ENCODE data around the gene FKBP5.

DNA sequence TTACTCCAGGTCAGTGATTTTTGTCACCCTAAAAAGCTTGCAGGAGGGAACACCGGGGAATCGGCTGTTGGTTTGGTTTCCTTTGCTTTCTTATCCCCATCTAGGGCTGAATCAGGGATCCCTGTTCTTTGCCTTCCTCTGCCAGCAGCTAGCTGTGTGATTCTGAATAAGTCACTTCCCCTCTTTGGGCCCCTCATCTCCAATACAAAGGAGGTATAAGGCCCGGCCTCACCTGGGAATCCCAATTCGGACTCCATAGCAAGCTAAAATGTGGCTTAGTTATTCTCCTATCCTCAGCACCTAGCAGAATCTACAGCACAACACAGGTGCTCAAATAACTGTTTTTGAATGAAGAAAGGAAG lies 29.6 kb upstream of the FKBP5 start:
- TF ChIP-seq, protein P1, sequence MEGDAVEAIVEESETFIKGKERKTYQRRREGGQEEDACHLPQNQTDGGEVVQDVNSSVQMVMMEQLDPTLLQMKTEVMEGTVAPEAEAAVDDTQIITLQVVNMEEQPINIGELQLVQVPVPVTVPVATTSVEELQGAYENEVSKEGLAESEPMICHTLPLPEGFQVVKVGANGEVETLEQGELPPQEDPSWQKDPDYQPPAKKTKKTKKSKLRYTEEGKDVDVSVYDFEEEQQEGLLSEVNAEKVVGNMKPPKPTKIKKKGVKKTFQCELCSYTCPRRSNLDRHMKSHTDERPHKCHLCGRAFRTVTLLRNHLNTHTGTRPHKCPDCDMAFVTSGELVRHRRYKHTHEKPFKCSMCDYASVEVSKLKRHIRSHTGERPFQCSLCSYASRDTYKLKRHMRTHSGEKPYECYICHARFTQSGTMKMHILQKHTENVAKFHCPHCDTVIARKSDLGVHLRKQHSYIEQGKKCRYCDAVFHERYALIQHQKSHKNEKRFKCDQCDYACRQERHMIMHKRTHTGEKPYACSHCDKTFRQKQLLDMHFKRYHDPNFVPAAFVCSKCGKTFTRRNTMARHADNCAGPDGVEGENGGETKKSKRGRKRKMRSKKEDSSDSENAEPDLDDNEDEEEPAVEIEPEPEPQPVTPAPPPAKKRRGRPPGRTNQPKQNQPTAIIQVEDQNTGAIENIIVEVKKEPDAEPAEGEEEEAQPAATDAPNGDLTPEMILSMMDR (IDR thresholded peaks at IDR 0.05; ENCODE audit: poor library complexity) = no peak
- TF ChIP-seq EZH2phosphoT487 (IDR thresholded peaks at IDR 0.05; ENCODE audit: low read depth, severe bottlenecking, unreplicated experiment) (no peak), EZH2 (IDR thresholded peaks at IDR 0.05; ENCODE audit: borderline replicate concordance) (no peak)
